ENCODE data around the gene FGF8. TPM values are rescaled to one million over a fixed set of nuclear protein-coding genes. Genes with fewer than 3 reads are reported as not detected.

FGF8 gene
- under 1 TPM in 1 of 2 donors, not detected in 1; 0.69 TPM for total RNA-seq

GRCh38 chr10:101775273-101776160, at the start of gene FGF8:
FGF8 (minus strand) TSS chr10:101776114; CDS start chr10:101775900, 214 bp downstream.

GRCh38 chr10:101818119-101818871, 42.4 kb upstream of the FGF8 start, which contains the start of gene OGA:
OGA (minus strand) TSS chr10:101818444; CDS start chr10:101818022, 422 bp downstream.

GRCh38 chr10:101782811-101783735, 7.2 kb upstream of the FGF8 start, which contains the start of gene NPM3:
NPM3 (minus strand) TSS chr10:101783446; CDS start chr10:101783390, 56 bp downstream.

Other genes with a start within 250 kb of the FGF8 start
- 1 to 10 TPM; 7.9 to 8.7 TPM for gene POLL, start 187.9 kb downstream of the FGF8 start, total RNA-seq
- 10 to 100 TPM; 16.2 to 20.6 TPM for gene DPCD, start 187.8 kb downstream of the FGF8 start, total RNA-seq
- 10 to 100 TPM; 20.6 to 24.6 TPM for gene FBXW4, start 80.9 kb downstream of the FGF8 start, total RNA-seq
- gene NPM3, start 7.3 kb upstream of the FGF8 start, total RNA-seq: 100 to 1,000 TPM in 1 of 2 donors, 10 to 100 TPM in 1; 45.1 to 110 TPM
- 10 to 100 TPM; 60.6 to 63.3 TPM for gene OGA, start 42.3 kb upstream of the FGF8 start, total RNA-seq
- gene KCNIP2, start 67.7 kb upstream of the FGF8 start, total RNA-seq: 1 to 10 TPM; 1.7 to 2.0 TPM